A549 (cell line): ENCODE results near the gene FAM200C. TPM values are rescaled to one million over a fixed set of nuclear protein-coding genes. Genes with fewer than 3 reads are reported as not detected.

Experiments
- ATAC-seq, 2 experiments: fragments of 200-7000 bp in 1 of 2; fragments of >200 bp in 1 of 2; cut with Nextera tagmentation in 1 of 2; cut with Tn5 transposase in 1 of 2; 3 replicates each; pipeline versions ENCODE4 v1.8.0 to v1.9.1; 2018 to 2020; ENCODE audit warnings: mild to moderate bottlenecking in 1 of 2, moderate library complexity in 1 of 2
- CTCF ChIA-PET: fragments of 300-600 bp; sonication (Branson Sonifier 250); formaldehyde crosslinking; extraction: SDS; loops from one replicate; lab custom pipeline; 2021; ENCODE audit warnings: antibody characterized with exemption, inconsistent platforms; lab: Yijun Ruan, JAX
- POLR2A ChIA-PET: fragments of 350-600 bp; formaldehyde crosslinking; extraction: SDS; loops from one replicate; lab custom pipeline; 2021; ENCODE audit warnings: antibody characterized with exemption, inconsistent platforms; lab: Yijun Ruan, JAX
- DNase-seq, 2 experiments: peaks; one replicate each; pipeline versions ENCODE4 v3.0.0 to v3.0.0-alpha.2; 2011 to 2016; ENCODE audit warnings: low read depth in 1 of 2, low spot score in 1 of 2
- FAIRE-seq: peaks from 2 replicates; lab custom pipeline; 2011; peaks lifted over from hg19 to GRCh38; lab: Jason Lieb, UNC
- H3K27ac ChIP-seq, 2 experiments: fragments of >200 bp; sonication (Bioruptor Twin); formaldehyde crosslinking; 3 replicates each; pipeline ENCODE4 v1.5.1; 2016 to 2017
- H3K4me1 ChIP-seq: fragments of >200 bp; sonication (Bioruptor Twin); formaldehyde crosslinking; 3 replicates; pipeline ENCODE4 v1.6.1; 2016
- H3K4me2 ChIP-seq: fragments of >200 bp; sonication (Bioruptor Twin); formaldehyde crosslinking; 3 replicates; pipeline ENCODE4 v1.6.1; 2016
- H3K4me3 ChIP-seq: fragments of >200 bp; sonication (Bioruptor Twin); formaldehyde crosslinking; 3 replicates; pipeline ENCODE4 v1.5.1; 2016
- H3K9me3 ChIP-seq: fragments of >200 bp; sonication (Bioruptor Twin); formaldehyde crosslinking; 3 replicates; pipeline ENCODE4 v1.6.1; 2016
- BCL3 ChIP-seq: fragments of >200 bp; sonication (Bioruptor Twin); formaldehyde crosslinking; IDR thresholded peaks from 3 replicates; pipeline ENCODE4 v1.6.1; 2016
- BHLHE40 ChIP-seq: IDR thresholded peaks from 2 replicates; pipeline ENCODE4 v1.6.1; 2012; ENCODE audit warnings: low read depth, low read length, inconsistent platforms
- CBX8 ChIP-seq: fragments of 200-600 bp; sonication (generic); IDR thresholded peaks from 2 replicates; pipeline ENCODE4 v1.6.1; 2016
- CEBPB ChIP-seq, 2 experiments: fragments of >200 bp in 1 of 2; sonication (Bioruptor Twin) in 1 of 2; formaldehyde crosslinking in 1 of 2; IDR thresholded peaks; 2 replicates each; pipeline ENCODE4 v1.6.1; 2012 to 2016
- CHD2 ChIP-seq: fragments of 150-350 bp; IDR thresholded peaks from 2 replicates; pipeline ENCODE4 v1.6.1; 2014; ENCODE audit warnings: low read length; ENCODE audit not compliant: partially characterized antibody
- E2F6 ChIP-seq: IDR thresholded peaks from 2 replicates; pipeline ENCODE4 v1.6.1; 2012; ENCODE audit warnings: low read depth, borderline replicate concordance
- EP300 ChIP-seq, 2 experiments: fragments of >200 bp; sonication (Bioruptor Twin); formaldehyde crosslinking; IDR thresholded peaks; 2 replicates in 1 of 2; 3 replicates in 1 of 2; pipeline ENCODE4 v1.6.1; 2016 to 2017
- GATA3 ChIP-seq: IDR thresholded peaks from 2 replicates; pipeline ENCODE4 v1.6.1; 2012; ENCODE audit warnings: borderline replicate concordance
- HDAC2 ChIP-seq: fragments of 200-600 bp; sonication (generic); IDR thresholded peaks from 2 replicates; pipeline ENCODE4 v1.6.1; 2016
- HOXA7 ChIP-seq: fragments of 250-450 bp; sonication (Bioruptor Pico); IDR thresholded peaks from 2 replicates; pipeline ENCODE4 v1.5.0; 2020; ENCODE audit warnings: mild to moderate bottlenecking, moderate library complexity
- HOXB13 ChIP-seq: fragments of 250-450 bp; sonication (Bioruptor Pico); IDR thresholded peaks from 2 replicates; pipeline ENCODE4 v1.5.0; 2020; ENCODE audit warnings: low read depth, mild to moderate bottlenecking, moderate library complexity
- JUN ChIP-seq, 2 experiments: fragments of >200 bp; sonication (Bioruptor Twin); formaldehyde crosslinking; IDR thresholded peaks; 2 replicates in 1 of 2; 3 replicates in 1 of 2; pipeline ENCODE4 v1.6.1; 2016 to 2017
- KDM1A ChIP-seq: fragments of 200-600 bp; sonication (generic); IDR thresholded peaks from 2 replicates; pipeline ENCODE4 v1.6.1; 2016; ENCODE audit warnings: low read depth, mild to moderate bottlenecking
- MAFK ChIP-seq: fragments of 450-650 bp; IDR thresholded peaks from 2 replicates; pipeline ENCODE4 v1.6.1; 2014; ENCODE audit not compliant: partially characterized antibody
- MAX ChIP-seq: IDR thresholded peaks from 2 replicates; pipeline ENCODE4 v1.6.1; 2012
- MAZ ChIP-seq: fragments of 150-350 bp; IDR thresholded peaks from 2 replicates; pipeline ENCODE4 v1.6.1; 2014; ENCODE audit warnings: antibody characterized with exemption, low read depth, low read length, borderline replicate concordance
- NFE2L2 ChIP-seq: fragments of 150-350 bp; conservative IDR thresholded peaks from 2 replicates; pipeline ENCODE4 v1.6.1; 2014; ENCODE audit warnings: low read length
- NPAS2 ChIP-seq: fragments of 250-450 bp; sonication (Bioruptor Pico); IDR thresholded peaks from 2 replicates; pipeline ENCODE4 v1.8.0; 2022; ENCODE audit warnings: mild to moderate bottlenecking, moderate library complexity, borderline replicate concordance
- NR3C1 ChIP-seq: fragments of >200 bp; sonication (Bioruptor Twin); formaldehyde crosslinking; IDR thresholded peaks from 3 replicates; pipeline ENCODE4 v1.6.1; 2017
- PHF8 ChIP-seq: fragments of 200-600 bp; sonication (generic); IDR thresholded peaks from 2 replicates; pipeline ENCODE4 v1.6.1; 2016; ENCODE audit warnings: low read depth, mild to moderate bottlenecking, antibody characterized with exemption, moderate library complexity, borderline replicate concordance
- POLR2A ChIP-seq: IDR thresholded peaks from 2 replicates; pipeline ENCODE4 v1.6.1; 2012; ENCODE audit warnings: mild to moderate bottlenecking, low read length
- POLR2AphosphoS2 ChIP-seq: conservative IDR thresholded peaks from 2 replicates; pipeline ENCODE4 v1.6.1; 2012; ENCODE audit warnings: low read length, improper control_type of control experiment, inconsistent platforms
- RAD21 ChIP-seq, 2 experiments: fragments of >200 bp in 1 of 2; sonication (Bioruptor Twin) in 1 of 2; formaldehyde crosslinking in 1 of 2; IDR thresholded peaks in 1 of 2; conservative IDR thresholded peaks in 1 of 2; 2 replicates in 1 of 2; 3 replicates in 1 of 2; pipeline ENCODE4 v1.6.1; 2012 to 2018; ENCODE audit warnings: inconsistent platforms in 1 of 2
- RARB ChIP-seq: fragments of 250-450 bp; sonication (Bioruptor Pico); IDR thresholded peaks from 2 replicates; pipeline ENCODE4 v1.8.0; 2021; ENCODE audit warnings: mild to moderate bottlenecking, moderate library complexity
- REST ChIP-seq: fragments of 200-600 bp; sonication (generic); IDR thresholded peaks from 2 replicates; pipeline ENCODE4 v1.6.1; 2016; ENCODE audit warnings: antibody characterized with exemption, mild to moderate bottlenecking, moderate library complexity
- RNF2 ChIP-seq: fragments of 200-600 bp; sonication (generic); IDR thresholded peaks from 2 replicates; pipeline ENCODE4 v1.6.1; 2016; ENCODE audit warnings: low read depth, mild to moderate bottlenecking, antibody characterized with exemption, moderate library complexity, borderline replicate concordance
- TFCP2L1 ChIP-seq: fragments of 250-450 bp; sonication (Bioruptor Pico); IDR thresholded peaks from 2 replicates; pipeline ENCODE4 v1.5.0; 2021; ENCODE audit warnings: mild to moderate bottlenecking
- ZC3H11A ChIP-seq: fragments of 450-650 bp; IDR thresholded peaks from 2 replicates; pipeline ENCODE4 v1.6.1; 2014; ENCODE audit warnings: antibody characterized with exemption, mild to moderate bottlenecking
- ZNF302 ChIP-seq: fragments of 250-450 bp; sonication (Bioruptor Pico); IDR thresholded peaks from 2 replicates; pipeline ENCODE4 v1.9.0; 2021; ENCODE audit warnings: inconsistent platforms, mild to moderate bottlenecking, moderate library complexity
- WGBS: methylation state at CpG from one replicate; pipeline ENCODE4 v1.1.6; 2017; ENCODE audit errors: missing lambda C conversion rate; 5-methylcytosine and 5-hydroxymethylcytosine counted together
- polyA plus RNA-seq, 4 experiments: library from polyadenylated mRNA; depleted of rRNA in 3 of 4; stranded (reverse); fragments of >200 nt; fragmentation: RNase III in 1 of 4; extraction: RNeasy Plus Mini Kit Qiagen cat#74134 plus additional on column Dnase treatment in 1 of 4; gene quantifications; 2 replicates in 3 of 4; 3 replicates in 1 of 4; pipeline ENCODE4 v1.2.3, GENCODE V29; 2011 to 2017
- TF ChIP-seq, protein P1 (sequence below): fragments of 450-650 bp; IDR thresholded peaks from 2 replicates; pipeline ENCODE4 v1.6.1; 2014; ENCODE audit warnings: antibody characterized with exemption
- TF ChIP-seq, protein P2 (sequence below): fragments of 250-450 bp; sonication (Bioruptor Pico); IDR thresholded peaks from 2 replicates; pipeline ENCODE4 v1.5.0; 2020; ENCODE audit warnings: low read depth, mild to moderate bottlenecking, moderate library complexity

The FAM200C gene
- polyA plus RNA-seq, 2 of the 4 experiments (the other 2 are of a cell fraction), result 2.7 to 4.3 TPM

GRCh38 chr5:160418561-160419457, 19.0 kb upstream of the FAM200C start, which contains the start of gene SLU7:
SLU7 (minus strand) TSS chr5:160419081; CDS start chr5:160415294, 3,787 bp downstream.
- H3K4me2 ChIP-seq, result peak within 1 kb of the TSS; percentile 95
- no peak for TF ChIP-seq ZC3H11A
- TF ChIP-seq REST, result peak; percentile 89
- TF ChIP-seq E2F6, result no peak
- TF ChIP-seq TFCP2L1 (CRISPR knock-in tag), result no peak
- TF ChIP-seq GATA3, result peak; percentile 54
- TF ChIP-seq CBX8, result no peak
- peak; percentile 56 to 73; a peak in 3 of 5 replicates for TF ChIP-seq JUN (IDR thresholded peaks at IDR 0.05)
- TF ChIP-seq POLR2AphosphoS2, result no peak
- TF ChIP-seq NPAS2 (CRISPR knock-in tag), result no peak
- TF ChIP-seq CHD2, result peak; percentile 91
- no peak for TF ChIP-seq RARB (CRISPR knock-in tag)
- no peak for TF ChIP-seq MAFK
- no peak for TF ChIP-seq EP300 (IDR thresholded peaks at IDR 0.05)
- TF ChIP-seq, protein P1, sequence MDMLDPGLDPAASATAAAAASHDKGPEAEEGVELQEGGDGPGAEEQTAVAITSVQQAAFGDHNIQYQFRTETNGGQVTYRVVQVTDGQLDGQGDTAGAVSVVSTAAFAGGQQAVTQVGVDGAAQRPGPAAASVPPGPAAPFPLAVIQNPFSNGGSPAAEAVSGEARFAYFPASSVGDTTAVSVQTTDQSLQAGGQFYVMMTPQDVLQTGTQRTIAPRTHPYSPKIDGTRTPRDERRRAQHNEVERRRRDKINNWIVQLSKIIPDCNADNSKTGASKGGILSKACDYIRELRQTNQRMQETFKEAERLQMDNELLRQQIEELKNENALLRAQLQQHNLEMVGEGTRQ, result no peak
- no peak for TF ChIP-seq CEBPB (IDR thresholded peaks at IDR 0.05)
- peak; percentile 61; the same call in 1 of the 2 replicates for TF ChIP-seq PHF8
- no peak for TF ChIP-seq RAD21 (conservative IDR thresholded peaks at IDR 0.05 in 1 of 2, IDR thresholded peaks at IDR 0.05 in 1 of 2)
- peak; percentile 75; the same call in 1 of the 3 replicates for TF ChIP-seq BCL3
- TF ChIP-seq BHLHE40, result no peak
- no peak for TF ChIP-seq ZNF302 (CRISPR knock-in tag)
- no peak for TF ChIP-seq HOXA7 (CRISPR knock-in tag)
- TF ChIP-seq NR3C1, result no peak
- TF ChIP-seq NFE2L2, result no peak
- peak; percentile 52 for TF ChIP-seq POLR2A
- peak; percentile 59; the same call in 1 of the 2 replicates for TF ChIP-seq MAZ
- no peak for TF ChIP-seq KDM1A
- peak; percentile 48 for TF ChIP-seq MAX
- TF ChIP-seq HOXB13 (CRISPR knock-in tag), result no peak
- TF ChIP-seq, protein P2, sequence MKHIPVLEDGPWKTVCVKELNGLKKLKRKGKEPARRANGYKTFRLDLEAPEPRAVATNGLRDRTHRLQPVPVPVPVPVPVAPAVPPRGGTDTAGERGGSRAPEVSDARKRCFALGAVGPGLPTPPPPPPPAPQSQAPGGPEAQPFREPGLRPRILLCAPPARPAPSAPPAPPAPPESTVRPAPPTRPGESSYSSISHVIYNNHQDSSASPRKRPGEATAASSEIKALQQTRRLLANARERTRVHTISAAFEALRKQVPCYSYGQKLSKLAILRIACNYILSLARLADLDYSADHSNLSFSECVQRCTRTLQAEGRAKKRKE (CRISPR knock-in tag), result no peak
- no peak for TF ChIP-seq HDAC2
- TF ChIP-seq RNF2, result no peak
- H3K4me1 ChIP-seq, result peaks cover 40% of the 10 kb centered on the region
- FAIRE-seq (no peak), DNase-seq (peak; percentile 93 to 95), ATAC-seq (peak; percentile 77 to 88)
- H3K4me3 ChIP-seq, result peak within 1 kb of the TSS; percentile 75
- ChIA-PET CTCF (interaction anchor here (0.8 to 14.8 kb wide), 4 partner anchors 21 to 48 kb away, joined by 3 to 139 read pairs (median 4); no protein-coding TSS in a partner anchor), POLR2A (interaction anchor here (0.5 to 1.6 kb wide), 12 partner anchors 12 to 1127 kb away, joined by 3 to 11 read pairs (median 4); no protein-coding TSS in a partner anchor)
- WGBS, result 3% methylated on average over 47 of the region's 48 CpGs
- peak within 1 kb of the TSS; percentile 81 to 89 for H3K27ac ChIP-seq
- no peaks in the 10 kb centered on the region for H3K9me3 ChIP-seq
